ENCODE data around the gene NFKB2.
A peak's percentile ranks its signal among the peaks of the same experiment; 100 is the strongest.

The NFKB2 gene

DNA sequence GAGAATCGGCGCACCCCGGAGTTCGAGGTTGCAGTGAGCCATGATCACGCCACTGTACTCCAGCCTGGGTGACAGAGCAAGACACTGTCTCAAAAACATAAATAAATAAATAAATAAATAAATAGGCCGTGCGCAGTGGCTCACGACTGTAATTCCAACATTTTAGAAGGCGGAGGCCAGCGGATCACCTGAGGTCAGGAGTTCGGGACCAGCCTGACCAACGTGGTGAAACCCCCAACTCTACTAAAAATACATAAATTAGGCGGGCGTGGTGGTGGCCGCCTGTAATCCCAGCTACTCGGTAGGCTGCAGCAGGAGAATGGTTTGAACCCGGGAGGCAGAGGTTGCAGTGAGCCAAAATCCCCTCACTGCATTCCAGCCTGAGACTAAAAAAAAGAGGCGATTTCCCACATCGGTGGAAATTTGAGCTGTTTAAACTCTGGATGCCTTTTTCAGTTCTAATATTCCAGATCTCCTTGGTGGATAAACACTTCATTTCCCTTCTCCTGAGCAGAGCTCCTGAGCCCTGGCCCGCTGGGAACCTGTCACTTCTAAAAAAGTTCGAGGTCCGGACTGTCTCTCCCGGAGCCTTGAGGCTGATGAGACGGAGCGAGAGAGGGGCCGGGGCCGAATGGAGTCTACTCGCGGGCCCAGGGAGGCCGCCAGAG, 2.0 kb upstream of the NFKB2 start:
- DNase-seq (ENCODE audit: low read depth, low spot score) = no peak

DNA sequence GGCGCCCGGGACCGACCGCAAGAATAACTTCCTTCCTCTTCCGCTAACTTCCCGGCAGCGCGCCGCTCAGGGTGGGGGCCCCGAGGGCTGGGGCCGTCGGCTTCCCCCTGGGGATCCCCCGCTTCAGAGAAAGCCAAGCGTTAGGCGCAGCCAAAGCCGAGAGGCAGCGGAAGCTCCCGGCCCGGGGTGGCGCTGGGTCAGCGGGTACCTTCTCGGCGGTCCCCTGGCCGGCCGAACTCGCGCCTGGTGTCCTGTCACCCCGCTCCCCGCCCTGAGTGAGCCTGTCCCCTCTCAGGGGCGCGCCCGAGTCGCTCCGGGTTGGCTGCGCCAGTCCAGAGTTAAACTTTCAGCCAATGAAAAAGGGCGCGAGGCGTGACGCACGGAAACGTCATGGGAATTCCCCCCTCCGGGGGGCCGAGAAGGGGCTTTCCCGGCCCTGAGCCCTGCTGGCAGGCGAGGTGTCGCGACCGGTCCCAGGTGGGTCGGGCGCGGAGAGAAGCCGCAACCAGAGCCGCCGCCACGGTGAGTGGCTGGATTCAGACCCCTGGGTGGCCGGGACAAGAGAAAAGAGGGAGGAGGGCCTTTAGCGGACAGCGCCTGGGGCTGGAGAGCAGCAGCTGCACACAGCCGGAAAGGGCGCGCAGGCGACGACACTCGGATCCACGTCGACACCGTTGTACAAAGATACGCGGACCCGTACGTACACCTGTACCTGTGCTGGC, 1.3 kb upstream of the NFKB2 start:
- peak overlapping the region; percentile 70 for H3K4me3 ChIP-seq (ENCODE audit: low read length)
- peak; percentile 85 for DNase-seq (ENCODE audit: low read depth, low spot score)

More for the DNA sequence above, 2.0 kb upstream of the NFKB2 start:
- H3K4me3 ChIP-seq (ENCODE audit: low read length) = peak overlapping the region; percentile 70

DNA sequence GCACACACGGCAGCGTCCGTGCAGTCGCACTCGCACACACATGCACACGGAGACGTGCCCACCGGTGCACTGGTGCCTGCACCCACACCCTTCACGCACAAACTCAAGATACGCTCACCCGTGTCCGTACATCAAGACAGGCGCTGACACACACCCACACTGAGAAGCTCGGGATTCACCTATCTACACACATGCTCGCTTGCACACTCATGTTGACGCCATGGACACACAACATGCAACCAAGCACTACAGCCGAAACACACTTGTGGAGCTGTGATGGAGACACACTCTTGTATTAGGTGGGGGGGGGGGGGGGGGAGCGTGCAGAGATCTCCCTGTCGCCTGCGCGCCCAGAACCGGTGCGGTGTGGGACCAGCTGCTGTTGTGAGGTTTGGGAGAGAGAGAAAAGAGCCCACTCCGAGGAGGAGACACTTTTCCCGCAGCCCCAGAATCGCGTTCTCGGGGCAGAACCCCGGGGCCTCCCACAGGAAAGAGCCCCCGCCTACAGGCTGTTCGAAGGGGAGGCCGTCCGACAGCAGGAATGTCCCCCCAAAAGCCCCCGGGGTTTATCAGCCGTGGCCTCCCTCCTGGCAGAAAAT, 605 bp upstream of the NFKB2 start:
- peak overlapping the region; percentile 70 for H3K4me3 ChIP-seq (ENCODE audit: low read length)
- peak; percentile 41 for DNase-seq (ENCODE audit: low read depth, low spot score)

DNA sequence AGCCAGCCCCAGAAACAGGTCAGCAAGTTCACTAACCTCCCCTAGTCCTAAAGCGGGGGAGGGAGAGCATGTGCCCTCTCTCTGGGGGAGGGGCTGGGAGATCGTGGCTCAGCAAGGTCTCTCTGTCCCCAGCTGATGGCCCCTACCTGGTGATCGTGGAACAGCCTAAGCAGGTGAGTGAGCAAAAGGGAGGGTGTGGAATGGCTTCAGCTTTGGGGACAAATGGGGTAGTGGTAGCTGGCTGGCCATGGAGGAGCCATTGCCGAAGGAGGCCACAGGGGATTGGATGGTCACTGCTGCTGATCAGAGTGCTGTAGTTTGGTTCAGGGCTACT, 779 bp downstream of the NFKB2 start:
- no peak for DNase-seq (ENCODE audit: low read depth, low spot score)
- H3K4me3 ChIP-seq (ENCODE audit: low read length) = peak overlapping the region; percentile 70

GRCh38 chr10:102396730-102397151, 1.2 kb downstream of the NFKB2 start:
- DNase-seq (ENCODE audit: low read depth, low spot score) = no peak
- no peak overlapping the region for H3K4me3 ChIP-seq (ENCODE audit: low read length)

GRCh38 chr10:102397222-102398171, 2.0 kb downstream of the NFKB2 start:
- DNase-seq (ENCODE audit: low read depth, low spot score) = no peak
- no peak overlapping the region for H3K4me3 ChIP-seq (ENCODE audit: low read length)

DNA sequence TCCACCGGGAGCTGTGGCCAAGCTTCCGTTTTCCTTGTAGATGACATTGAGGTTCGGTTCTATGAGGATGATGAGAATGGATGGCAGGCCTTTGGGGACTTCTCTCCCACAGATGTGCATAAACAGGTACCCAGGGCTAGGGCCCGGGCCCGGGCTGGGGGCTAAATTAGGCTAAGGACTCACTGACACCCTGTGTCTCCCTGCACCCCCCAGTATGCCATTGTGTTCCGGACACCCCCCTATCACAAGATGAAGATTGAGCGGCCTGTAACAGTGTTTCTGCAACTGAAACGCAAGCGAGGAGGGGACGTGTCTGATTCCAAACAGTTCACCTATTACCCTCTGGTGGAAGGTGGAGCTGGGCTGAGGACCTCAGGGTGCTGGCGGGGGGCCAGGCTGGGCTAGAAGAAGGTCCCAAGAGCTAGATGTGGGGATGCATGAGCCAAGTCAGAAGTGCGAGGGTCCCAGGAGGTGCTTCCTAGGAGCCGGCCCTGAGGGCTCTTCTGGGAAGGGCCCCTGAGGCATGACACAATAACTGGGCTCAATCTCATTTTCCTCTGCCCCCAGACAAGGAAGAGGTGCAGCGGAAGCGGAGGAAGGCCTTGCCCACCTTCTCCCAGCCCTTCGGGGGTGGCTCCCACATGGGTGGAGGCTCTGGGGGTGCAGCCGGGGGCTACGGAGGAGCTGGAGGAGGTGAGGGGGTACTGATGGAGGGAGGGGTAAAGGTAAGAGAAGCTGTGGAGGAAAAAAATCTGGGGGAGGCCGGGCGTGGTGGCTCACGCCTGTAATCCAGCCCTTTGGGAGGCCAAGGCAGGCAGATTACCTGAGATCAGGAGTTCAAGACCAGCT, 2.9 kb downstream of the NFKB2 start:
- DNase-seq (ENCODE audit: low read depth, low spot score) = no peak
- peak overlapping the region; percentile 58; the same call in 1 of the 2 replicates for H3K4me3 ChIP-seq (ENCODE audit: low read length)

DNA sequence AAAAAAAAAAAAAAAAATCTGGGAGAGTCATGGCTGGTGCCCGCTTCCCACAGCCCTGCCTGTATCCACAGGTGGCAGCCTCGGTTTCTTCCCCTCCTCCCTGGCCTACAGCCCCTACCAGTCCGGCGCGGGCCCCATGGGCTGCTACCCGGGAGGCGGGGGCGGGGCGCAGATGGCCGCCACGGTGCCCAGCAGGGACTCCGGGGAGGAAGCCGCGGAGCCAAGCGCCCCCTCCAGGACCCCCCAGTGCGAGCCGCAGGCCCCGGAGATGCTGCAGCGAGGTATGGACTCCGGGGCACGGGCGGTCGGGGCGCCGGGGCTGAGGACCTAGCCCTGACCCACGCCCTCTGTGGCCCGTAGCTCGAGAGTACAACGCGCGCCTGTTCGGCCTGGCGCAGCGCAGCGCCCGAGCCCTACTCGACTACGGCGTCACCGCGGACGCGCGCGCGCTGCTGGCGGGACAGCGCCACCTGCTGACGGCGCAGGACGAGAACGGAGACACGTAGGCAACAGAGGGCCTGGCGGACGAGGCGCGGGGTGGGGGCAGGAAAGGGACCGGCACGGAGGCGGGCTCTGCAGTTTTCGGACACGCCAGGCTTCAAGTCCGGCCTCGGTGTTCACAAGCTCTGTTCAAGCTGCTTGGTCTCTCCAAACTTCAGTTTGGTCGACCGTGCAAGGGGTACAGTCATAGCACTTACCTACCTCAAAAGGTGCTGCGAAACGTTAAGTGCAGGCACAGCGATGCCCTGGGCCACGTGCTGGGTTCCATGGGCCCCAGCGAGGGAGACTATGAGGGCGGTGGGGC, 3.9 kb downstream of the NFKB2 start:
- DNase-seq (ENCODE audit: low read depth, low spot score) = peak; percentile 75
- H3K4me3 ChIP-seq (ENCODE audit: low read length) = peak overlapping the region; percentile 58

GRCh38 chr10:102400076-102400475, 4.6 kb downstream of the NFKB2 start:
- DNase-seq (ENCODE audit: low read depth, low spot score) = no peak
- H3K4me3 ChIP-seq (ENCODE audit: low read length) = peak overlapping the region; percentile 58; the same call in 1 of the 2 replicates

DNA sequence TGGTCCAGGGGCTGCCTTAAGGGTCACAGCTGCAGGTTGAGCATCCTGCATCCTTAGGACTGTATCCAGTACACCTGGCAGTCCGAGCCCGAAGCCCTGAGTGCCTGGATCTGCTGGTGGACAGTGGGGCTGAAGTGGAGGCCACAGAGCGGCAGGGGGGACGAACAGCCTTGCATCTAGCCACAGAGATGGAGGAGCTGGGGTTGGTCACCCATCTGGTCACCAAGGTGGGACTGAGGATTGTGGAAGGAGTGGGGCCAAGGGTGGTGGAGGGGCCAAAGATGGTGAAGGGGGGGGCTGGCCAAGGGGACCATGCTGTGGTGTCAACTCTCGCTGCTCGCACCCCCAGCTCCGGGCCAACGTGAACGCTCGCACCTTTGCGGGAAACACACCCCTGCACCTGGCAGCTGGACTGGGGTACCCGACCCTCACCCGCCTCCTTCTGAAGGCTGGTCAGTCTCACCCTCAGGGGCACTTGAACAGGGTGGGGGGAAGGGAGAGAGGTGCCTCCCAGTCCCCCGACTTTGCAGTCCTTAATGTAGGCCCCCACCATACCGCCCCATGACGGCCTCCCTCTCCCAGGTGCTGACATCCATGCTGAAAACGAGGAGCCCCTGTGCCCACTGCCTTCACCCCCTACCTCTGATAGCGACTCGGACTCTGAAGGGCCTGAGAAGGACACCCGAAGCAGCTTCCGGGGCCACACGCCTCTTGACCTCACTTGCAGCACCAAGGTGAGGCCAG, 5.3 kb downstream of the NFKB2 start:
- no peak overlapping the region for H3K4me3 ChIP-seq (ENCODE audit: low read length)
- no peak for DNase-seq (ENCODE audit: low read depth, low spot score)

DNA sequence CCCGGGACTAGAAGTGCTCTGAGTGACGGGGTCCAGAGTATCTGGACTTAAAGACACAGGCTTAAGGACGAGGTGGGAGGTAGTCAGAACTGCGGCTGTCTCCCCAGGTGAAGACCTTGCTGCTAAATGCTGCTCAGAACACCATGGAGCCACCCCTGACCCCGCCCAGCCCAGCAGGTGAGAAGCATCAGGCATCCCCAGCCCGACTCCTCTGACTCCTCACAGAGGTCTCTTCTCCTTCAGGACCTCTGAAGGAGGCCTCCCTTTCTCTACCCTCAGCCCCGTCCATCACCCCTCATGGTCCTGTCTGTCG, 5.8 kb downstream of the NFKB2 start:
- H3K4me3 ChIP-seq (ENCODE audit: low read length) = no peak overlapping the region

GRCh38 chr10:102401735-102402511, 6.4 kb downstream of the NFKB2 start:
- H3K4me3 ChIP-seq (ENCODE audit: low read length) = no peak overlapping the region
- no peak for DNase-seq (ENCODE audit: low read depth, low spot score)

More for the DNA sequence above, 5.8 kb downstream of the NFKB2 start:
- no peak for DNase-seq (ENCODE audit: low read depth, low spot score)

DNA sequence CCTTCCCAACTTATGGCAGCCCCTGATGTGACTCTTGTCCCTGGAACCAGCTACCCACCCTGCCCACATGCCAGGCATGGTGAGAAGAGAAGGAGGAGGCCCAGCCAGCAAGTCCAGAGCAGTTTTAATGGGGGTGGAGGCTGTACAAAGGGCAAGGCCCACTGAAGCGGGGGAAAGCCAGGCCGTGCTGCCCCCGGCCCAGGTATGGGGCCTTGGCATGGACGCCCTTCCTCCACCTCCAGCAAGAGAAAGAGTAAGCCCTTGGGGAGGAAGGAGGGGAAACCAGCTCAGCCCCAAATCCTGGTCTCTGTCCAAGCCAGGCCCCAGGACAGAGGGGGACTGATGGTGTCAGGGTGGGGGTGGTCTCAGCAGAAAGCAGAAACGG, 7.0 kb downstream of the NFKB2 start:
- DNase-seq (ENCODE audit: low read depth, low spot score) = no peak

GRCh38 chr10:102403115-102403514, 7.6 kb downstream of the NFKB2 start:
- no peak for DNase-seq (ENCODE audit: low read depth, low spot score)
- H3K4me3 ChIP-seq (ENCODE audit: low read length) = no peak overlapping the region

More for the DNA sequence above, 7.0 kb downstream of the NFKB2 start:
- H3K4me3 ChIP-seq (ENCODE audit: low read length) = no peak overlapping the region

GRCh38 chr10:102404361-102405107, 9.0 kb downstream of the NFKB2 start:
- DNase-seq (ENCODE audit: low read depth, low spot score) = no peak
- H3K4me3 ChIP-seq (ENCODE audit: low read length) = no peak overlapping the region

- no peak for DNase-seq (ENCODE audit: low read depth, low spot score)
- no peak overlapping the region for H3K4me3 ChIP-seq (ENCODE audit: low read length)
Measured at GRCh38 chr10:102405108-102405571, 9.6 kb downstream of the NFKB2 start.

All from Jurkat, Clone E6-1 (cell line).